Neural progenitor cell (in vitro differentiated cells): ENCODE measurements around the gene PPHLN1. TPM values are rescaled to one million over a fixed set of nuclear protein-coding genes. Genes with fewer than 3 reads are reported as not detected.
"Not testable (repeated sequence)": the region's sequence is repeated elsewhere in the genome, so short reads cannot be mapped to it uniquely, and the experiment has no call there.

Experiments used
- DNase-seq: peaks from one replicate; pipeline ENCODE4 v3.0.0-alpha.2; 2016; ENCODE audit warnings: low spot score
- H2AFZ ChIP-seq: fragments of 200-600 bp; sonication (generic); replicated peaks from 2 replicates; pipeline ENCODE4 v1.6.1; 2016; ENCODE audit warnings: antibody characterized with exemption
- H3F3A ChIP-seq: fragments of 200-600 bp; sonication (generic); 2 replicates; pipeline ENCODE4 v1.6.1; 2016; ENCODE audit warnings: antibody characterized with exemption, low read depth
- H3K27ac ChIP-seq: fragments of 200-600 bp; sonication (generic); 2 replicates; pipeline ENCODE4 v1.5.1; 2016; ENCODE audit warnings: mild to moderate bottlenecking
- H3K27me3 ChIP-seq: fragments of 200-600 bp; sonication (generic); 2 replicates; pipeline ENCODE4 v1.6.1; 2016; ENCODE audit warnings: mild to moderate bottlenecking, moderate library complexity
- H3K36me3 ChIP-seq: fragments of 200-600 bp; sonication (generic); 2 replicates; pipeline ENCODE4 v1.5.1; 2016
- H3K4me1 ChIP-seq: fragments of 200-600 bp; sonication (generic); 2 replicates; pipeline ENCODE4 v1.6.1; 2016; ENCODE audit warnings: mixed run types
- H3K4me2 ChIP-seq: fragments of 200-600 bp; sonication (generic); 2 replicates; pipeline ENCODE4 v1.6.1; 2016
- H3K4me3 ChIP-seq: fragments of 200-600 bp; sonication (generic); 2 replicates; pipeline ENCODE4 v1.5.1; 2016
- H3K79me2 ChIP-seq: fragments of 200-600 bp; sonication (generic); 2 replicates; pipeline ENCODE4 v1.6.1; 2016; ENCODE audit warnings: low read depth
- H3K9ac ChIP-seq: fragments of 200-600 bp; sonication (generic); 2 replicates; pipeline ENCODE4 v1.6.1; 2016
- H3K9me3 ChIP-seq: fragments of 200-600 bp; sonication (generic); 2 replicates; pipeline ENCODE4 v1.5.1; 2016; ENCODE audit warnings: low read depth
- H4K20me1 ChIP-seq: fragments of 200-600 bp; sonication (generic); 2 replicates; pipeline ENCODE4 v1.6.1; 2016; ENCODE audit warnings: low read depth
- H3K27ac Mint-ChIP-seq: 3 replicates; pipeline ENCODE4 v1.8.0; 2021; ENCODE audit warnings: mixed read lengths
- H3K27me3 Mint-ChIP-seq: 2 replicates; pipeline ENCODE4 v1.8.0; 2022; ENCODE audit warnings: low read depth, mild to moderate bottlenecking, inconsistent platforms, moderate library complexity, mixed read lengths; ENCODE audit not compliant: insufficient read depth
- H3K36me3 Mint-ChIP-seq: 3 replicates; pipeline ENCODE4 v1.8.0; 2021; ENCODE audit warnings: mixed read lengths
- H3K4me1 Mint-ChIP-seq: 3 replicates; pipeline ENCODE4 v1.8.0; 2021; ENCODE audit warnings: mixed read lengths
- H3K4me3 Mint-ChIP-seq: 3 replicates; pipeline ENCODE4 v1.8.0; 2021; ENCODE audit warnings: mild to moderate bottlenecking, moderate library complexity, mixed read lengths
- H3K9me3 Mint-ChIP-seq: 3 replicates; pipeline ENCODE4 v1.8.0; 2020; ENCODE audit warnings: mixed read lengths
- EZH2 ChIP-seq: fragments of 200-600 bp; sonication (generic); IDR thresholded peaks from 2 replicates; pipeline ENCODE4 v1.6.1; 2017; ENCODE audit warnings: antibody characterized with exemption, mild to moderate bottlenecking, moderate library complexity
- EZH2phosphoT487 ChIP-seq: fragments of 200-600 bp; sonication (generic); IDR thresholded peaks from 2 replicates; pipeline ENCODE4 v1.6.1; 2017; ENCODE audit warnings: antibody characterized with exemption
- total RNA-seq: library from RNA; depleted of rRNA; stranded (reverse); fragments of >200 nt; gene quantifications from 2 replicates; pipeline ENCODE4 v1.2.3, GENCODE V29; 2015; ENCODE audit warnings: low replicate concordance
- TF ChIP-seq, protein P1 (sequence below): fragments of 200-600 bp; sonication (generic); IDR thresholded peaks from 2 replicates; pipeline ENCODE4 v1.5.1; 2017; ENCODE audit warnings: antibody characterized with exemption, mild to moderate bottlenecking

The PPHLN1 gene
- total RNA-seq, 1 donor from 2014 or later = 95.5 TPM

DNA sequence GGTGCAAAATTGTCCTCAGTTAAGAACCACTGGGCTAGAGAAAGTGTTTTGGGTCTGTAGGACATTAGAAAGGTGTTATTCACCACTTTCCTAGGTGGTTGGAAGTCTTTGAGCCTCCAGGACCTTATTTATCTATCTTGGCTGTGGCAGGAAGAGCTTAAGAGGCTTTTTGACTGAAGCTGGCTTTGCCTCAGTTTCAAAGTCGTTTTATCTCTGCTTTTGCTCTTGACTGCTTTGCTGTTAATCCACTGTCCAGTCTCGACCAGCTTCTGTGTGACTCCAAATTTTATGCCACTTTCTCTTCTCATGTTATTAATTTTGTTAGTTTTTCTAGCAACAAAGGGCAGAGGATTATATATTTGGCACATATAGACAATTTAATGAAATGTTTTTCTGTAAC lies 60.3 kb downstream of the PPHLN1 start:
- no peak overlapping the region for H3K27ac Mint-ChIP-seq
- peaks cover 31% of the 10 kb centered on the region for H3K36me3 Mint-ChIP-seq
- Histone ChIP-seq H2AFZ (no peak overlapping the region), H3K9ac (no peak overlapping the region), H4K20me1 (no peaks in the 10 kb centered on the region), H3K4me3 (no peak overlapping the region), H3K36me3 (no peaks in the 10 kb centered on the region), H3K79me2 (no peaks in the 10 kb centered on the region), H3K4me1 (peaks cover 17% of the 10 kb centered on the region), H3F3A (peaks cover 9% of the 10 kb centered on the region), H3K4me2 (no peak overlapping the region), H3K27me3 (no peaks in the 10 kb centered on the region), H3K27ac (no peak overlapping the region), H3K9me3 (no peaks in the 10 kb centered on the region)
- H3K4me3 Mint-ChIP-seq = no peak overlapping the region
- no peaks in the 10 kb centered on the region for H3K9me3 Mint-ChIP-seq
- no peak for DNase-seq
- H3K27me3 Mint-ChIP-seq = no peaks in the 10 kb centered on the region
- no peaks in the 10 kb centered on the region for H3K4me1 Mint-ChIP-seq
- TF ChIP-seq EZH2 (no peak), EZH2phosphoT487 (no peak)
- TF ChIP-seq, protein P1, sequence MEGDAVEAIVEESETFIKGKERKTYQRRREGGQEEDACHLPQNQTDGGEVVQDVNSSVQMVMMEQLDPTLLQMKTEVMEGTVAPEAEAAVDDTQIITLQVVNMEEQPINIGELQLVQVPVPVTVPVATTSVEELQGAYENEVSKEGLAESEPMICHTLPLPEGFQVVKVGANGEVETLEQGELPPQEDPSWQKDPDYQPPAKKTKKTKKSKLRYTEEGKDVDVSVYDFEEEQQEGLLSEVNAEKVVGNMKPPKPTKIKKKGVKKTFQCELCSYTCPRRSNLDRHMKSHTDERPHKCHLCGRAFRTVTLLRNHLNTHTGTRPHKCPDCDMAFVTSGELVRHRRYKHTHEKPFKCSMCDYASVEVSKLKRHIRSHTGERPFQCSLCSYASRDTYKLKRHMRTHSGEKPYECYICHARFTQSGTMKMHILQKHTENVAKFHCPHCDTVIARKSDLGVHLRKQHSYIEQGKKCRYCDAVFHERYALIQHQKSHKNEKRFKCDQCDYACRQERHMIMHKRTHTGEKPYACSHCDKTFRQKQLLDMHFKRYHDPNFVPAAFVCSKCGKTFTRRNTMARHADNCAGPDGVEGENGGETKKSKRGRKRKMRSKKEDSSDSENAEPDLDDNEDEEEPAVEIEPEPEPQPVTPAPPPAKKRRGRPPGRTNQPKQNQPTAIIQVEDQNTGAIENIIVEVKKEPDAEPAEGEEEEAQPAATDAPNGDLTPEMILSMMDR = no peak

DNA sequence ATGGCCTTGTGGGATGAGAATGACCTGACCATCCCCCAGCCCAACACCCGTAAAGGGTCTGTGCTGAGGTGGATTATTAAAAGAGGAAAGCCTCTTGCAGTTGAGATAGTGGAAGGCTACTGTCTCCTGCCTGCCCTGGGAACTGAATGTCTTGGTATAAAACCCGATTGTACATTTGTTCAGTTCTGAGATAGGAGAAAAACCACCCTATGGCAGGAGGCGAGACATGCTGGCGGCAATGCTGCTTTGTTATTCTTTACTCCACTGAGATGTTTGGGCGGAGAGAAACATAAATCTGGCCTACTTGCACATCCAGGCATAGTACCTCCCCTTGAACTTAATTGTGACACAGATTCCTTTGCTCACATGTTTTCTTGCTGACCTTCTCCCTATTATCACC lies 62.1 kb downstream of the PPHLN1 start:
- not testable (repeated sequence) for H3K9me3 Mint-ChIP-seq, H3K9me3 ChIP-seq, H3K27me3 Mint-ChIP-seq, DNase-seq, H2AFZ ChIP-seq, H3K36me3 ChIP-seq, H3K27ac Mint-ChIP-seq, H3K4me3 Mint-ChIP-seq, H3K9ac ChIP-seq, H4K20me1 ChIP-seq, H3K4me3 ChIP-seq, H3F3A ChIP-seq, H3K4me1 Mint-ChIP-seq, H3K27ac ChIP-seq, H3K4me2 ChIP-seq, H3K4me1 ChIP-seq, H3K27me3 ChIP-seq, H3K79me2 ChIP-seq
- peaks cover 25% of the 10 kb centered on the region for H3K36me3 Mint-ChIP-seq

DNA sequence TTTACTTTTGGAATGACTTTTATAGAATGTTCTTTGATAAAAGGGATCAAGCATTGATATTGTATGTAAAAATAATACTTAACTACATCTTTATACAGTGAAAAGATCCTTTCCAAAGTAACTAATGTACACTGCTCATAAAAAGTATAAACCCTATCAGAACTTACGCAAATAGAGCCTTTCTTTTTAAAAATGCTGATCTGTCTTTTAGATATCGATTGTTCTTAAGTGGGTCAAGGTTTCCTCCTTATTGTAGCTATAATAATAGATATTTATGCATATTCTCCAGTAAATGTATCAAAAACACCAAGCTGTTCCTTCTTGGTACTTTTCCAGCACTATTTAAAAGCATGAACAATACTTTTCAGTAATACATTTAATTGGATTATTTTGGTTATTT lies 68.5 kb downstream of the PPHLN1 start:
- TF ChIP-seq EZH2phosphoT487 (no peak), EZH2 (no peak)
- TF ChIP-seq, protein P1 = no peak
- Histone ChIP-seq H3K4me3 (no peak overlapping the region), H3K79me2 (no peaks in the 10 kb centered on the region), H3K27ac (no peak overlapping the region), H2AFZ (no peak overlapping the region), H3K36me3 (peaks cover 17% of the 10 kb centered on the region), H3K27me3 (no peaks in the 10 kb centered on the region), H4K20me1 (no peaks in the 10 kb centered on the region), H3K4me1 (no peaks in the 10 kb centered on the region), H3K9me3 (no peaks in the 10 kb centered on the region), H3F3A (no peaks in the 10 kb centered on the region), H3K4me2 (no peak overlapping the region), H3K9ac (no peak overlapping the region)
- Mint-ChIP-seq H3K36me3 (peaks cover 10% of the 10 kb centered on the region), H3K9me3 (no peaks in the 10 kb centered on the region), H3K27me3 (no peaks in the 10 kb centered on the region), H3K4me3 (no peak overlapping the region), H3K27ac (no peak overlapping the region), H3K4me1 (no peaks in the 10 kb centered on the region)
- no peak for DNase-seq

DNA sequence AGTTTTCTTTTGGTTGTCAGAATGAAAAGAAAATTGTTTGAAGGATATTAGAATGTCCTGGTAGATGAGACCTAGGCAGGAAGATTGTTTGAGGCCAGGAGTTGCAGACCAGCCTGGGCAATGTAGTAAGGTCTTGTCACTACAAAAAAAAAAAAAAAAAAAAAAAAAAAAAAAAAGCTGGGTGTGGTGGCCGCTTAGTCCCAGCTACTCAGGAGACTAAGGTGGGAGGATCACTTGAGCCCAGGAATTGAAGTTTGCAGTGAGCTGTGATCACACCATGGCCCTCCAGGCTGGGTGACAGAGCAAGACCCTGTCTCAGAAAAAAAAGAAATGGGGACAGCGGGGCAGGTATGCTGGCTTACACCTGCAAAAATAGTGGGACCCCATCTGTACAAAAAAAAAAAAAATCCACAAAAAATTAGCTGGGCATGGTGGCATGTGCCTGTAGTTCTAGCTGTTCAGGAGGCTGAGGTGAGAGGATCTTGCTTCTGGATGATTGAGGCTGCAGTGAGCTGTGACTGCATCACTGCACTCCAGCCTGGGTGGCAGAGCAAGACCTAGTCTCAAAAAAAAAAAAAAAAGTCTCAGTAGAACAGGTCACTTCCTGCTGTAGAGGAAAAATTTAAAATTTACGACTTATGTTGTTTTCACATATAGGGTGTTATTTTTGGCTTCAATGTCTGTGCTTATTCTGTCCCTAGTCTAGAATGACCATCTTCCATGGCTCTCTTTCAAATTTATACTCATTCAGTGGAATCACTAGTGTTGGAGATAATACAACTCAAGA lies 70.7 kb downstream of the PPHLN1 start:
- peaks cover 12% of the 10 kb centered on the region for H3K36me3 Mint-ChIP-seq
- no peaks in the 10 kb centered on the region for H3K9me3 Mint-ChIP-seq
- Histone ChIP-seq H3K27ac (no peak overlapping the region), H3K4me1 (no peaks in the 10 kb centered on the region), H3K4me3 (no peak overlapping the region), H3K36me3 (peaks cover 25% of the 10 kb centered on the region), H3F3A (no peaks in the 10 kb centered on the region), H3K79me2 (no peaks in the 10 kb centered on the region), H4K20me1 (no peaks in the 10 kb centered on the region), H3K27me3 (no peaks in the 10 kb centered on the region), H2AFZ (no peak overlapping the region), H3K9ac (no peak overlapping the region), H3K9me3 (no peaks in the 10 kb centered on the region), H3K4me2 (no peak overlapping the region)
- no peaks in the 10 kb centered on the region for H3K4me1 Mint-ChIP-seq
- TF ChIP-seq EZH2phosphoT487 = no peak
- no peak for TF ChIP-seq EZH2
- TF ChIP-seq, protein P1 = no peak
- H3K27ac Mint-ChIP-seq = peak overlapping the region; percentile 68
- H3K27me3 Mint-ChIP-seq = no peaks in the 10 kb centered on the region
- no peak for DNase-seq
- H3K4me3 Mint-ChIP-seq = no peak overlapping the region
